GM23338 (cell line): ENCODE measurements around the gene DNAH17. TPM values are rescaled to one million over a fixed set of nuclear protein-coding genes. Genes with fewer than 3 reads are reported as not detected.

ENCODE experiments used
- ATAC-seq: fragments of 200-7000 bp; cut with Tn5 transposase; 3 replicates; pipeline ENCODE4 v1.9.1; 2020
- DNase-seq: peaks from one replicate; pipeline ENCODE4 v3.0.0-alpha.2; 2015; ENCODE audit warnings: low spot score
- H2AFZ ChIP-seq: fragments of 200-600 bp; sonication (generic); 2 replicates; pipeline ENCODE4 v1.8.0; 2016; ENCODE audit warnings: antibody characterized with exemption, mild to moderate bottlenecking, moderate library complexity
- H3F3A ChIP-seq: fragments of 200-600 bp; sonication (generic); replicated peaks from 2 replicates; pipeline ENCODE4 v1.8.0; 2017; ENCODE audit warnings: antibody characterized with exemption, mixed run types, low read depth
- H3K27ac ChIP-seq: fragments of 200-600 bp; sonication (generic); 2 replicates; pipeline ENCODE4 v1.6.1; 2016; ENCODE audit warnings: low read depth
- H3K27me3 ChIP-seq: fragments of 200-600 bp; sonication (generic); 2 replicates; pipeline ENCODE4 v1.8.0; 2016; ENCODE audit warnings: mild to moderate bottlenecking, mixed run types, moderate library complexity; ENCODE audit not compliant: insufficient read depth
- H3K36me3 ChIP-seq: fragments of 200-600 bp; sonication (generic); 2 replicates; pipeline ENCODE4 v1.8.0; 2016; ENCODE audit warnings: mild to moderate bottlenecking; ENCODE audit not compliant: insufficient read depth
- H3K4me1 ChIP-seq: fragments of 200-600 bp; sonication (generic); 2 replicates; pipeline ENCODE4 v1.8.0; 2016; ENCODE audit warnings: mild to moderate bottlenecking, moderate library complexity; ENCODE audit not compliant: insufficient read depth
- H3K4me2 ChIP-seq: fragments of 200-600 bp; sonication (generic); 2 replicates; pipeline ENCODE4 v1.7.1; 2017; ENCODE audit warnings: mixed run types
- H3K4me3 ChIP-seq: fragments of 200-600 bp; sonication (generic); 2 replicates; pipeline ENCODE4 v1.6.1; 2016; ENCODE audit warnings: mixed run types
- H3K79me2 ChIP-seq: fragments of 200-600 bp; sonication (generic); replicated peaks from 2 replicates; pipeline ENCODE4 v1.8.0; 2017; ENCODE audit warnings: mild to moderate bottlenecking; ENCODE audit not compliant: insufficient read depth
- H3K9me2 ChIP-seq: fragments of 200-600 bp; sonication (generic); 2 replicates; pipeline ENCODE4 v1.8.0; 2017; ENCODE audit not compliant: insufficient read depth
- H4K20me1 ChIP-seq: fragments of 200-600 bp; sonication (generic); replicated peaks from 2 replicates; pipeline ENCODE4 v1.8.0; 2017; ENCODE audit warnings: mild to moderate bottlenecking; ENCODE audit not compliant: insufficient read depth
- H3K27ac Mint-ChIP-seq: 2 replicates; pipeline ENCODE4 v1.8.0; 2020; ENCODE audit warnings: inconsistent platforms, mild to moderate bottlenecking, moderate library complexity, mixed read lengths
- H3K27me3 Mint-ChIP-seq: 3 replicates; pipeline ENCODE4 v1.8.0; 2022; ENCODE audit warnings: low read depth, mild to moderate bottlenecking, moderate library complexity, mixed read lengths, inconsistent platforms; ENCODE audit not compliant: insufficient read depth, poor library complexity
- H3K36me3 Mint-ChIP-seq: 3 replicates; pipeline ENCODE4 v1.8.0; 2021; ENCODE audit warnings: low read depth, mild to moderate bottlenecking, inconsistent platforms, moderate library complexity, mixed read lengths
- H3K4me1 Mint-ChIP-seq: 3 replicates; pipeline ENCODE4 v1.8.0; 2020; ENCODE audit warnings: mild to moderate bottlenecking, inconsistent platforms, mixed read lengths
- H3K4me3 Mint-ChIP-seq: 3 replicates; pipeline ENCODE4 v1.8.0; 2021; ENCODE audit warnings: moderate library complexity, mild to moderate bottlenecking, inconsistent platforms, mixed read lengths
- H3K9me3 Mint-ChIP-seq: 3 replicates; pipeline ENCODE4 v1.8.0; 2020; ENCODE audit warnings: moderate library complexity, mild to moderate bottlenecking, inconsistent platforms, mixed read lengths
- CREB1 ChIP-seq: fragments of 250-450 bp; sonication (Bioruptor Pico); IDR thresholded peaks from 2 replicates; pipeline ENCODE4 v1.5.0; 2020; ENCODE audit warnings: low read depth, mild to moderate bottlenecking, moderate library complexity
- CTCF ChIP-seq, 2 experiments: fragments of 200-600 bp in 1 of 2; sonication (generic) in 1 of 2; conservative IDR thresholded peaks; 2 replicates each; pipeline versions ENCODE4 v1.5.1 to v1.6.1; 2016 to 2017; ENCODE audit warnings: antibody characterized with exemption in 2 of 2, low read depth in 2 of 2, mild to moderate bottlenecking in 2 of 2, moderate library complexity in 1 of 2
- ETS1 ChIP-seq: IDR thresholded peaks from 2 replicates; pipeline ENCODE4 v1.6.1; 2016; ENCODE audit warnings: antibody characterized with exemption
- EZH2 ChIP-seq: fragments of 200-600 bp; sonication (generic); IDR thresholded peaks from one replicate; pipeline ENCODE4 v1.8.0; 2017; ENCODE audit warnings: antibody characterized with exemption, mild to moderate bottlenecking, low read depth; ENCODE audit not compliant: unreplicated experiment
- EZH2phosphoT487 ChIP-seq: fragments of 200-600 bp; sonication (generic); IDR thresholded peaks from one replicate; pipeline ENCODE4 v1.8.1; 2018; ENCODE audit warnings: antibody characterized with exemption; ENCODE audit not compliant: unreplicated experiment
- JUNB ChIP-seq: IDR thresholded peaks from one replicate; pipeline ENCODE4 v1.6.1; 2016; ENCODE audit warnings: antibody characterized with exemption; ENCODE audit not compliant: unreplicated experiment
- NANOG ChIP-seq: IDR thresholded peaks from 2 replicates; pipeline ENCODE4 v1.6.1; 2016; ENCODE audit warnings: antibody characterized with exemption, borderline replicate concordance
- POLR2AphosphoS5 ChIP-seq: IDR thresholded peaks from 2 replicates; pipeline ENCODE4 v1.6.1; 2016; ENCODE audit warnings: antibody characterized with exemption, low read depth
- REST ChIP-seq: IDR thresholded peaks from one replicate; pipeline ENCODE4 v1.6.1; 2018; ENCODE audit warnings: antibody characterized with exemption; ENCODE audit not compliant: unreplicated experiment
- STAT1 ChIP-seq: IDR thresholded peaks from one replicate; pipeline ENCODE4 v1.6.1; 2016; ENCODE audit warnings: antibody characterized with exemption; ENCODE audit not compliant: unreplicated experiment
- ZNF114 ChIP-seq: fragments of 250-450 bp; sonication (Bioruptor Pico); IDR thresholded peaks from 2 replicates; pipeline ENCODE4 v1.5.0; 2020; ENCODE audit warnings: mild to moderate bottlenecking, moderate library complexity
- ZNF331 ChIP-seq: fragments of 250-450 bp; sonication (Bioruptor Pico); IDR thresholded peaks from 2 replicates; pipeline ENCODE4 v1.5.0; 2020; ENCODE audit warnings: low read depth, mild to moderate bottlenecking, moderate library complexity
- polyA plus RNA-seq: library from polyadenylated mRNA; unstranded; fragments of >200 nt; fragmentation: Nextera tagmentation; extraction: Ambion mirVana; gene quantifications from 2 replicates; pipeline ENCODE4 v1.2.1, GENCODE V29; 2016
- total RNA-seq: library from RNA; depleted of rRNA; stranded (reverse); fragments of >200 nt; shearing (Covaris generic); gene quantifications from 2 replicates; pipeline ENCODE4 v1.2.3, GENCODE V29; 2014

Gene DNAH17
- total and polyA plus RNA-seq, 2 experiments from 2014 or later: 0.59 to 2.0 TPM

GRCh38 chr17:78547035-78547434 is 30.2 kb downstream of the DNAH17 start:
- no peak overlapping the region for H3K27ac ChIP-seq
- Mint-ChIP-seq H3K4me1 (peaks cover 3% of the 10 kb centered on the region; the same call in 2 of the 3 replicates), H3K36me3 (no peaks in the 10 kb centered on the region; the same call in 2 of the 3 replicates), H3K27ac (no peak overlapping the region), H3K27me3 (peaks cover 5% of the 10 kb centered on the region), H3K4me3 (no peak overlapping the region), H3K9me3 (peaks cover 4% of the 10 kb centered on the region)
- H3F3A ChIP-seq: no peaks in the 10 kb centered on the region
- no peaks in the 10 kb centered on the region for H3K4me1 ChIP-seq
- ATAC-seq (no peak), DNase-seq (no peak)
- no peak overlapping the region for H3K4me2 ChIP-seq
- no peak overlapping the region for H2AFZ ChIP-seq
- H4K20me1 ChIP-seq: no peaks in the 10 kb centered on the region
- H3K27me3 ChIP-seq: no peaks in the 10 kb centered on the region
- H3K4me3 ChIP-seq: no peak overlapping the region
- no peaks in the 10 kb centered on the region for H3K36me3 ChIP-seq
- H3K9me2 ChIP-seq: no peaks in the 10 kb centered on the region
- TF ChIP-seq ETS1: no peak
- no peak for TF ChIP-seq CREB1
- no peak for TF ChIP-seq JUNB
- TF ChIP-seq EZH2: no peak
- no peak for TF ChIP-seq STAT1
- TF ChIP-seq EZH2phosphoT487: no peak
- TF ChIP-seq REST: no peak
- TF ChIP-seq ZNF331 (CRISPR knock-in tag): no peak
- TF ChIP-seq POLR2AphosphoS5: no peak
- no peak for TF ChIP-seq ZNF114 (CRISPR knock-in tag)
- no peaks in the 10 kb centered on the region for H3K79me2 ChIP-seq

GRCh38 chr17:78546476-78546875 is 30.7 kb downstream of the DNAH17 start:
- Mint-ChIP-seq H3K4me1 (peaks cover 3% of the 10 kb centered on the region; the same call in 2 of the 3 replicates), H3K9me3 (peaks cover 4% of the 10 kb centered on the region), H3K36me3 (no peaks in the 10 kb centered on the region; the same call in 2 of the 3 replicates), H3K27ac (no peak overlapping the region), H3K4me3 (no peak overlapping the region), H3K27me3 (peaks cover 5% of the 10 kb centered on the region)
- H3K4me3 ChIP-seq: no peak overlapping the region
- H3K36me3 ChIP-seq: no peaks in the 10 kb centered on the region
- no peaks in the 10 kb centered on the region for H3K4me1 ChIP-seq
- ATAC-seq (no peak), DNase-seq (no peak)
- H2AFZ ChIP-seq: no peak overlapping the region
- no peaks in the 10 kb centered on the region for H3K9me2 ChIP-seq
- H3K4me2 ChIP-seq: no peak overlapping the region
- no peak overlapping the region for H3K27ac ChIP-seq
- no peaks in the 10 kb centered on the region for H3K27me3 ChIP-seq
- H3K79me2 ChIP-seq: no peaks in the 10 kb centered on the region
- H3F3A ChIP-seq: no peaks in the 10 kb centered on the region
- H4K20me1 ChIP-seq: no peaks in the 10 kb centered on the region
- TF ChIP-seq CTCF (conservative IDR thresholded peaks at IDR 0.05; ENCODE audit: low read depth in 2 of 2): no peak
- TF ChIP-seq REST: no peak
- no peak for TF ChIP-seq ETS1
- TF ChIP-seq NANOG: no peak
